Astrocyte of the spinal cord (primary cell): ENCODE measurements around the gene ZNF629.

Experiments
- DNase-seq: peaks from one replicate; pipeline ENCODE4 v3.0.0; 2011; ENCODE audit warnings: low read depth, low spot score
- H3K4me3 ChIP-seq: 2 replicates; pipeline ENCODE4 v1.5.1; 2011; ENCODE audit warnings: low read depth, mild to moderate bottlenecking, low read length, moderate library complexity
- in situ Hi-C: cut with HindIII; loops from 2 replicates; pipeline ENCODE4 v1.10.0; 2017; ENCODE audit warnings: low sequenced_read_pairs
- TF ChIP-seq, protein P1 (sequence below): IDR thresholded peaks from 2 replicates; pipeline ENCODE4 v1.5.1; 2012; ENCODE audit warnings: low read depth, mild to moderate bottlenecking, low read length, inconsistent platforms

The ZNF629 gene

DNA sequence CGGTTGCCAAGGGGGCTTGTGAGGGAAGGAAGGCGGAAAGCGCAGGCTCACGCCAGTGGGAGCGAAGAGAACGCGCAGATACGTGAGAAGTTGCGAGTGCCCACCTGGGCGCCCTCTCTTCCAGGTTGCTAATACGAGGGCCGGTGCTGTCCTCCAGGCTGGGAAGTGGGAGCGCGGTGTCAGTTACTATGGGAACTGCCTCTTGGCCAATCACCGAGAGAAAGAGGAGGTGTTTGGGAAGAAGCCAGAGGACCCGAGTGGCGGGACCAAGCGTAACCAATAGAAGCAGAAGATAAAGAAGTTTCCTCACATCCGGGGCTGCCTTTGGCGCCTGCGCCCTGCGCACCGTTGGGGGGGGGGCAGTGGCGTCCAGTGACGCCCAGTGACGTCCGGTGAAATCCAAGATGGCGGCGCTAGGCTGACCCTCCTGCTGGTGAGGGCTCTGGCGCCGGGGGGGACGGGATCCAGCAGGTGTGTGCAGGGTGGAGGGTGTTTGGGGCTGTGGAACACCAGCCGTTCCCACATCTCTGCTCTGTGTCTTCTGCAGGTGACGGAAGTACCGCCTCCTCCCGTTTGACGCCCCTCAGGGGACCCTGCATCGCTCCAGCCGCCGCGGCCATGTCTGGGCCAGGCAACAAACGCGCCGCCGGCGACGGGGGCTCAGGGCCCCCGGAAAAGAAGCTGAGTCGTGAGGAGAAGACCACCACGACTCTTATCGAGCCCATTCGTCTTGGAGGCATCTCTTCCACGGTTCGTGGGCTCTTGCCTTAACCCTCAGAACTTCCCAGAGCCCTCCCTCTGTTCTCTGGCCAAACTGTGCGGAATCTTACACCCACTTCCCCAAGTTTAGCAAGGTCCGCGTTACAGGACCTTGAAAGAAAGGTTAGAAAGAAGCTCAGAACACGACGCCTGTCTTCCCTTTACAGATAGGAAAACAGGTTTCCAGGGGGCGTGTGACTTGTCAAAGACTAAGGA is 24.8 kb downstream of the ZNF629 start, which contains the start of the genes CFAP119 and RNF40:
CFAP119 (minus strand) TSS at position 135 of the 975 bp plus-strand sequence. CDS start 314 bp downstream, outside the sequence.
RNF40 (plus strand) TSS at position 395 of the 975 bp plus-strand sequence; CDS start at position 619, 224 bp downstream.
- peak; percentile 99 for DNase-seq
- peak within 1 kb of the TSS; percentile 95 for H3K4me3 ChIP-seq
- in situ Hi-C loops, result no loop called here
- TF ChIP-seq, protein P1, sequence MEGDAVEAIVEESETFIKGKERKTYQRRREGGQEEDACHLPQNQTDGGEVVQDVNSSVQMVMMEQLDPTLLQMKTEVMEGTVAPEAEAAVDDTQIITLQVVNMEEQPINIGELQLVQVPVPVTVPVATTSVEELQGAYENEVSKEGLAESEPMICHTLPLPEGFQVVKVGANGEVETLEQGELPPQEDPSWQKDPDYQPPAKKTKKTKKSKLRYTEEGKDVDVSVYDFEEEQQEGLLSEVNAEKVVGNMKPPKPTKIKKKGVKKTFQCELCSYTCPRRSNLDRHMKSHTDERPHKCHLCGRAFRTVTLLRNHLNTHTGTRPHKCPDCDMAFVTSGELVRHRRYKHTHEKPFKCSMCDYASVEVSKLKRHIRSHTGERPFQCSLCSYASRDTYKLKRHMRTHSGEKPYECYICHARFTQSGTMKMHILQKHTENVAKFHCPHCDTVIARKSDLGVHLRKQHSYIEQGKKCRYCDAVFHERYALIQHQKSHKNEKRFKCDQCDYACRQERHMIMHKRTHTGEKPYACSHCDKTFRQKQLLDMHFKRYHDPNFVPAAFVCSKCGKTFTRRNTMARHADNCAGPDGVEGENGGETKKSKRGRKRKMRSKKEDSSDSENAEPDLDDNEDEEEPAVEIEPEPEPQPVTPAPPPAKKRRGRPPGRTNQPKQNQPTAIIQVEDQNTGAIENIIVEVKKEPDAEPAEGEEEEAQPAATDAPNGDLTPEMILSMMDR, result no peak

DNA sequence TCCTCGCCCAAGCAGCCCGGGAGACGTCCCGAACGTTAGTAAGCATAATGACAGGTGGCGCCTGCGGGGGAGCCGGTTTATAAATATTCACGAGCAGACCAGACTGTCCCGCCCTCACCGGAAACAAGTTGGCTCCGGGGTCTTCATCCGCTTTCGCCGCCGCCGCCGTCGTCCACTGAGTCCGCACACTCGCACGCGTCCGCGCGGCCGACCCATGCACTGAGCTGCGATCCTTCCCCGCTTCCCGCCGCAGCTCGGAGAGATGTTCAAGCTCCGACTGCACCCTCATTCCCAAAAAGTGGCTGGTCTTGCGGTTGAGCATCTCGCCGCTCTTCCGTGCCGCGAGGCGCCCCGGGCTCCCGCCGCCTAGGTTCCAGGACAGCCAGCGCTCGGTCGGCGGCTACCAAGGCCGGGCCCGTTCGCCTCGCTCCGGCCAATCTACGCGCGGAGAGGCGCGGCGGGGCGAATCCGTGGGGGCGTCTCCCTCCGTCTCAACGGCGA is 25.5 kb downstream of the ZNF629 start:
- peak overlapping the region; percentile 95 for H3K4me3 ChIP-seq
- in situ Hi-C loops, result no loop called here
- TF ChIP-seq, protein P1, result no peak
- DNase-seq, result peak; percentile 22

DNA sequence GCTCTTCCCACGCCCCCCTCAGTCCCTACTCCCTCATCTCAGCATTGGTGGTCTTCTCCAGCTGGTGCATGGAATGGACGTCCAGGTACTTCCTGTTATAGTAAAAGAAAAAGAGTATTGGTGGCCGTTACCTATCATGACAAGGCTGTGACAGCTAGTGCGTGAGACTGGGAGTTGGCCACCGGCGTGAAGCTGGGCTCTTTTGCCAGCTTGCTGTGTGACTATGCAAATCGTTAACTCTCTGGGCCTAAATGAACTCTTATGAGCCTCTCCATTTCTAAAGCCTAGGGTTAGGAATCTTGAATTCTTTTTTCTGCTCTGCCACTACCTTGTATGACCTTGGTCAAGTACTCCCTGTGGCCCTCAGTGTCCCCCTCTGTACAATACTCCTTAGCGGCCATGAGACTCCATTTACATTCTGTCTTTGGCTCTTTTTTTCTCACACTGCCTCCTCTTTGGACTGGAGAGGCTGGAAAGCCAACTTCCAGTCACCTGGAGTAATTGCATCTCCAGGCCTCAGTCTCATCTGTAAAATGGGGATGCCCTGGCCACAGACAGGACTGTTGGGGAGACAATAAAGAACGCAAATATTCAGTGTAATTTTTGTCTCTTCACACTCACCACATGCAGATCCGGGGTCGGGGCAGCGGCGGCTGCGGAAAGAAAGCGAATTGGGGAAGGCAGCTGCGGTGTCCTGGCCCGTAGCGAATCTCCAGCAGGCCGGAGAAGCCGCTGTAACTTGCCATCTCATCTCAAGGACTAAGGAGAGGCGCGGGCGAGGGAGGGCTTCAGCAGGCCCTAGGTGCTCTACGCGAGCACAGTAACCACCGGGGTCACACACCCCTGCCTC is 26.2 kb downstream of the ZNF629 start:
- H3K4me3 ChIP-seq, result peak overlapping the region; percentile 95
- no peak for DNase-seq
- TF ChIP-seq, protein P1, result no peak
- in situ Hi-C loops, result no loop called here

DNA sequence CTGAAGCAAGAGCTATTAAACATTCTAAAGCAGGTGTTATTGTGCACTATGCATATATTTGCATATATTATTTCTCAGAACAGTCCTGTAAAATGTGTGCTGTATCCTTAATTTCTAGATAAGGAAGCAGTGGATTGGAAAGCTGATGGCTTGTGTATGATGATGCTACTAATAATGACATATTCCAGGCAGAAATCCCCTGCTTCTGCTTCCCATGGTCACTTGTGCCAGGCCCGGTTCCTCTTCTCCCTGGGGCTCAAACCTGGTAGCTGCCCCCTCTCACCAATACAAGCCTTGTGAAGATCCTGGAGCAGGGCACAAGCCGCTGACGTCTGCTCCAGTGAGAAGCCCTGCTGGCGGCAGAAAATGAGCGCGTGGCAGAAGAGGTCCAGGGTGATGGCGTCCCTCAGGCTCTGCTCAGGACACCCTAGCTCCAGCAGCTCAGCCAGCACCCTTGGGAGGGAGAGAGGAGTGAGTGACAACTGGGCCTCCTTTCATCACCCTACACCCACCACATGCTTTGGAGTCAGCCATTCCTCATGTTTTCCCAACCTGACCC is 26.9 kb downstream of the ZNF629 start:
- in situ Hi-C loops, result no loop called here
- no peak for DNase-seq
- TF ChIP-seq, protein P1, result no peak
- no peak overlapping the region for H3K4me3 ChIP-seq

DNA sequence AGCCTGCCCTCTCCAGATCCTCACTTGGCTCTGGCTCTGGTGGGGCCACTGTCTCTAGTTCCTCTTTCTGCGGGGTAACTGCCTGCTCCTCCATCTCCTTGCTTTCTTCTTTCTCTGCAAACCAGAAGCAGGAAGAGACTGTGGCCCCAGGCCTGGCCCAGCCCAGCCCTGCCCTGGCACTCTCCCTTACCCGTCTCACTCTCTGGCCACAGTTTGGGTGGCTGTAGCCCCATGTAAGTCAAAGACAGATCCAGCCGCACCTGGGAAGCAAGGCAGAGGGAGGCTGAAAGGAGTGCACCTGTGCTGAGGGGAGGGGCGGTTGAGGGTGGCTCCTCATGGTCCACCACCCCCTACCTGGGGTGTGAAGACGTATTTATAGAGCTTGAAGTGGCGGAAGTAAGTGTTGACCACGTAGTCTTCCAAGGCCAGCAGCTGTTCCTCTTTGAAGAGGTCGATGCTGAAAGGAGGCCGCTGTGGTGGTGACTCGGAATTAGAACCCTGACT is 28.0 kb downstream of the ZNF629 start:
- in situ Hi-C loops, result no loop called here
- no peak overlapping the region for H3K4me3 ChIP-seq
- TF ChIP-seq, protein P1, result no peak
- no peak for DNase-seq

DNA sequence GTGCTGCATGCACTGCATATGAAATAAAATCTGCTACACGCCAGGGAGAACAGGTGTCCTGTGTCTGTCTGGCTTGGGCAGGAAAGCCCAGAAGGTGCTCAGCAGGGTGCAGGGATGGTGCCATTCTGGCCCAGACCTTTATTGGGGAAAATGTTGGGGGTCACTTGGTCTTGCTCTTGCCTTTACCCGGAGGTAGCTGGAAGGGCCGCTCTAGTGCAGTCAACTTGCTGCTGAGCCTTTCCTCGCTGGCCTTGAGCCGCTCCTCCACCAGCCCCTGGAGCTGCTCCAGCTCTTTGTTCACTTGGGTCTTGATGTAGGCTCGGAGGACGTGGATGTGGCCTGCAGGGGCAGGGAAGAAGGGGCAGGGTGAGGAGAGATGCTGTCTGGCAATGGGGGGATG is 29.7 kb downstream of the ZNF629 start:
- no peak overlapping the region for H3K4me3 ChIP-seq
- TF ChIP-seq, protein P1, result no peak
- no peak for DNase-seq
- in situ Hi-C loops, result no loop called here
